CD14-positive monocyte (primary cell): ENCODE results near the gene WDR20. TPM values are rescaled to one million over a fixed set of nuclear protein-coding genes. Genes with fewer than 3 reads are reported as not detected.

Experiments
- DNase-seq, 3 donors: peaks; one replicate each; pipeline ENCODE4 v3.0.0-alpha.2; 2011 to 2022
- H2AFZ ChIP-seq: 2 replicates; pipeline ENCODE4 v1.6.0; 2012; ENCODE audit warnings: mild to moderate bottlenecking, low read depth, low read length, inconsistent platforms; ENCODE audit not compliant: insufficient read depth, poor library complexity, severe bottlenecking
- H3K27ac ChIP-seq, 2 donors: 1 replicate in 1 of 2; 2 replicates in 1 of 2; pipeline ENCODE4 v1.5.1; 2012 to 2013; ENCODE audit warnings: low read length in 2 of 2, control low read depth in 1 of 2, inconsistent platforms in 1 of 2, low read depth in 1 of 2, mild to moderate bottlenecking in 1 of 2
- H3K27me3 ChIP-seq, 2 donors: one replicate each; pipeline versions ENCODE4 v1.6.0 to v1.6.1; 2011 to 2013; ENCODE audit warnings: low read length in 2 of 2; ENCODE audit not compliant: control insufficient read depth in 2 of 2, insufficient read depth in 2 of 2
- H3K36me3 ChIP-seq, 2 donors: replicated peaks in 1 of 2; 1 replicate in 1 of 2; 2 replicates in 1 of 2; pipeline versions ENCODE4 v1.5.1 to v1.6.1; 2012 to 2013; ENCODE audit warnings: low read length in 2 of 2, control low read depth in 1 of 2, inconsistent platforms in 1 of 2, mild to moderate bottlenecking in 1 of 2; ENCODE audit not compliant: insufficient read depth in 2 of 2, control insufficient read depth in 1 of 2
- H3K4me1 ChIP-seq, 2 donors: 1 replicate in 1 of 2; 2 replicates in 1 of 2; pipeline versions ENCODE4 v1.5.1 to v1.6.1; 2012 to 2013; ENCODE audit warnings: low read length in 2 of 2, control low read depth in 1 of 2, inconsistent platforms in 1 of 2, mild to moderate bottlenecking in 1 of 2, moderate library complexity in 1 of 2; ENCODE audit not compliant: insufficient read depth in 2 of 2, control insufficient read depth in 1 of 2
- H3K4me2 ChIP-seq: replicated peaks from 2 replicates; pipeline ENCODE3; 2012; ENCODE audit warnings: low read length, moderate library complexity, mild to moderate bottlenecking; ENCODE audit not compliant: poor library complexity, severe bottlenecking; ENCODE audit errors: extremely low read depth
- H3K4me3 ChIP-seq, 3 experiments: fragments of 200-600 bp in 1 of 3; sonication (generic) in 1 of 3; replicated peaks in 1 of 3; 1 replicate in 2 of 3; 2 replicates in 1 of 3; pipeline ENCODE4 v1.5.1; 2011 to 2013; ENCODE audit warnings: low read length in 3 of 3, mild to moderate bottlenecking in 3 of 3, control low read depth in 2 of 3, low read depth in 2 of 3, inconsistent platforms in 1 of 3, moderate library complexity in 1 of 3
- H3K79me2 ChIP-seq: 2 replicates; pipeline ENCODE4 v1.6.0; 2012; ENCODE audit warnings: mild to moderate bottlenecking, control low read depth, inconsistent platforms, low read length, moderate library complexity; ENCODE audit not compliant: insufficient read depth
- H3K9ac ChIP-seq: 2 replicates; pipeline ENCODE4 v1.6.0; 2017; ENCODE audit warnings: low read length, mild to moderate bottlenecking; ENCODE audit not compliant: insufficient read depth, poor library complexity, severe bottlenecking
- H3K9me3 ChIP-seq, 2 donors: replicated peaks in 1 of 2; 1 replicate in 1 of 2; 2 replicates in 1 of 2; pipeline versions ENCODE4 v1.5.1 to v1.6.1; 2012 to 2013; ENCODE audit warnings: low read length in 2 of 2, control low read depth in 1 of 2; ENCODE audit not compliant: control insufficient read depth in 1 of 2, insufficient read depth in 1 of 2
- H4K20me1 ChIP-seq: 2 replicates; pipeline ENCODE4 v1.6.0; 2012; ENCODE audit warnings: mild to moderate bottlenecking, low read length, control low read depth, moderate library complexity; ENCODE audit not compliant: insufficient read depth
- H3K27ac Mint-ChIP-seq, 7 donors: one replicate each; pipeline ENCODE4 v1.8.0; 2020; ENCODE audit warnings: mild to moderate bottlenecking in 7 of 7, mixed read lengths in 7 of 7, moderate library complexity in 6 of 7, inconsistent platforms in 2 of 7
- H3K27me3 Mint-ChIP-seq, 3 donors: one replicate each; pipeline ENCODE4 v1.8.0; 2021 to 2022; ENCODE audit warnings: low read depth in 3 of 3, mild to moderate bottlenecking in 3 of 3, mixed read lengths in 3 of 3, moderate library complexity in 3 of 3, inconsistent platforms in 1 of 3
- H3K36me3 Mint-ChIP-seq, 2 donors: one replicate each; pipeline ENCODE4 v1.8.0; 2020; ENCODE audit warnings: mixed read lengths in 2 of 2, inconsistent platforms in 1 of 2, mild to moderate bottlenecking in 1 of 2
- H3K4me1 Mint-ChIP-seq: one replicate; pipeline ENCODE4 v1.8.0; 2020; ENCODE audit warnings: mild to moderate bottlenecking, mixed read lengths
- H3K4me3 Mint-ChIP-seq, 2 donors: one replicate each; pipeline ENCODE4 v1.8.0; 2020; ENCODE audit warnings: mild to moderate bottlenecking in 2 of 2, mixed read lengths in 2 of 2, moderate library complexity in 1 of 2
- H3K9me3 Mint-ChIP-seq, 7 donors: one replicate each; pipeline ENCODE4 v1.8.0; 2020 to 2022; ENCODE audit warnings: mixed read lengths in 7 of 7, mild to moderate bottlenecking in 6 of 7, moderate library complexity in 6 of 7, inconsistent platforms in 2 of 7
- WGBS: methylation state at CpG from one replicate; pipeline ENCODE4 v1.1.5; 2013; ENCODE audit warnings: missing lambda C conversion rate; ENCODE audit not compliant: insufficient coverage; 5-methylcytosine and 5-hydroxymethylcytosine counted together
- intact Hi-C, 2 donors: fragments of 100-400 bp; cut with micrococcal nuclease; formaldehyde crosslinking; loops; one replicate each; pipeline versions ENCODE4 v1.15.0 to v1.15.1; 2023
- polyA plus RNA-seq, 3 donors: library from polyadenylated mRNA; depleted of rRNA in 1 of 3; unstranded in 2 of 3; stranded (reverse) in 1 of 3; fragments of 300-500 nt in 2 of 3; fragments of >200 nt in 1 of 3; fragmentation: Illumina TruSeq in 2 of 3; gene quantifications; 1 replicate in 2 of 3; 2 replicates in 1 of 3; pipeline ENCODE4 v1.2.3, GENCODE V29; 2012 to 2021
- TF ChIP-seq, protein P1 (sequence below): fragments of 200-600 bp; IDR thresholded peaks from one replicate; pipeline ENCODE4 v1.8.0; 2022; ENCODE audit warnings: antibody characterized with exemption, mild to moderate bottlenecking

Gene WDR20
- polyA plus RNA-seq, 3 donors = 7.4 to 13.3 (median 9.0) TPM

GRCh38 chr14:102256716-102257115 is 117.0 kb downstream of the WDR20 start:
- no peaks in the 10 kb centered on the region for H3K27me3 ChIP-seq
- H3K4me3 ChIP-seq = no peak overlapping the region
- H2AFZ ChIP-seq = no peak overlapping the region
- H4K20me1 ChIP-seq = no peaks in the 10 kb centered on the region
- intact Hi-C loops = no loop called here
- no peaks in the 10 kb centered on the region for H3K4me1 Mint-ChIP-seq
- H3K9me3 ChIP-seq = no peaks in the 10 kb centered on the region
- no peak overlapping the region for H3K9ac ChIP-seq
- no peak for DNase-seq
- peaks cover 0 to 1% (median 0%) of the 10 kb centered on the region in 7 donors for H3K9me3 Mint-ChIP-seq
- no peaks in the 10 kb centered on the region for H3K4me1 ChIP-seq
- H3K36me3 ChIP-seq = no peaks in the 10 kb centered on the region
- H3K27ac ChIP-seq = no peak overlapping the region
- peaks cover 0 to 3% (median 0%) of the 10 kb centered on the region in 3 donors for H3K27me3 Mint-ChIP-seq
- H3K79me2 ChIP-seq = no peaks in the 10 kb centered on the region
- H3K27ac Mint-ChIP-seq = no peak overlapping the region
- H3K4me3 Mint-ChIP-seq = no peak overlapping the region
- H3K36me3 Mint-ChIP-seq = no peaks in the 10 kb centered on the region
- no peak overlapping the region for H3K4me2 ChIP-seq
- WGBS = 98% methylated on average over 8 of the region's 9 CpGs
- TF ChIP-seq, protein P1, sequence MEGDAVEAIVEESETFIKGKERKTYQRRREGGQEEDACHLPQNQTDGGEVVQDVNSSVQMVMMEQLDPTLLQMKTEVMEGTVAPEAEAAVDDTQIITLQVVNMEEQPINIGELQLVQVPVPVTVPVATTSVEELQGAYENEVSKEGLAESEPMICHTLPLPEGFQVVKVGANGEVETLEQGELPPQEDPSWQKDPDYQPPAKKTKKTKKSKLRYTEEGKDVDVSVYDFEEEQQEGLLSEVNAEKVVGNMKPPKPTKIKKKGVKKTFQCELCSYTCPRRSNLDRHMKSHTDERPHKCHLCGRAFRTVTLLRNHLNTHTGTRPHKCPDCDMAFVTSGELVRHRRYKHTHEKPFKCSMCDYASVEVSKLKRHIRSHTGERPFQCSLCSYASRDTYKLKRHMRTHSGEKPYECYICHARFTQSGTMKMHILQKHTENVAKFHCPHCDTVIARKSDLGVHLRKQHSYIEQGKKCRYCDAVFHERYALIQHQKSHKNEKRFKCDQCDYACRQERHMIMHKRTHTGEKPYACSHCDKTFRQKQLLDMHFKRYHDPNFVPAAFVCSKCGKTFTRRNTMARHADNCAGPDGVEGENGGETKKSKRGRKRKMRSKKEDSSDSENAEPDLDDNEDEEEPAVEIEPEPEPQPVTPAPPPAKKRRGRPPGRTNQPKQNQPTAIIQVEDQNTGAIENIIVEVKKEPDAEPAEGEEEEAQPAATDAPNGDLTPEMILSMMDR = no peak

GRCh38 chr14:102258136-102258535 is 118.4 kb downstream of the WDR20 start:
- intact Hi-C loops = no loop called here
- Histone ChIP-seq H3K36me3 (no peaks in the 10 kb centered on the region), H3K79me2 (no peaks in the 10 kb centered on the region), H3K27me3 (no peaks in the 10 kb centered on the region), H3K4me2 (no peak overlapping the region), H3K27ac (no peak overlapping the region), H3K9ac (no peak overlapping the region), H3K9me3 (no peaks in the 10 kb centered on the region), H3K4me1 (no peaks in the 10 kb centered on the region), H4K20me1 (no peaks in the 10 kb centered on the region), H3K4me3 (no peak overlapping the region), H2AFZ (no peak overlapping the region)
- no peak for DNase-seq
- Mint-ChIP-seq H3K27ac (no peak overlapping the region), H3K4me3 (no peak overlapping the region), H3K9me3 (peaks cover 0 to 1% (median 0%) of the 10 kb centered on the region in 7 donors), H3K4me1 (no peaks in the 10 kb centered on the region), H3K27me3 (peaks cover 0 to 3% (median 0%) of the 10 kb centered on the region in 3 donors), H3K36me3 (no peaks in the 10 kb centered on the region)
- TF ChIP-seq, protein P1 = no peak
- WGBS = 95% methylated on average over 6 of the region's 6 CpGs

Other genes starting within 250 kb of the WDR20 start
- gene DYNC1H1, start 175.3 kb upstream of the WDR20 start, polyA plus RNA-seq = 10 to 100 TPM; 14.7 to 87.3 (median 23.6) TPM
- 100 to 1,000 TPM; 149 to 211 (median 180) TPM for gene HSP90AA1, start 52.9 kb upstream of the WDR20 start, polyA plus RNA-seq
- 1 to 10 TPM in 2 of 3 donors, under 1 TPM in 1; 0.67 to 3.4 (median 1.8) TPM for gene MOK, start 165.3 kb downstream of the WDR20 start, polyA plus RNA-seq
- 10 to 100 TPM in 1 of 3 donors, 1 to 10 TPM in 1, under 1 TPM in 1; 0.47 to 17.0 (median 1.7) TPM for gene ZNF839, start 179.8 kb downstream of the WDR20 start, polyA plus RNA-seq
- gene CINP, start 223.0 kb downstream of the WDR20 start, polyA plus RNA-seq = 10 to 100 TPM; 28.9 to 58.5 (median 57.1) TPM
- 10 to 100 TPM in 1 of 3 donors, 1 to 10 TPM in 2; 2.8 to 10.4 (median 6.4) TPM for gene TECPR2, start 223.0 kb downstream of the WDR20 start, polyA plus RNA-seq